Heart left ventricle (tissue), 13 donors: ENCODE results near the gene MAPK14.

ENCODE experiments used
- POLR2A ChIP-seq, 2 donors: fragments of 450-650 bp; IDR thresholded peaks; one replicate each; pipeline ENCODE4 v1.6.1; 2017; ENCODE audit warnings: antibody characterized with exemption in 2 of 2, mild to moderate bottlenecking in 2 of 2, moderate library complexity in 2 of 2
- TF ChIP-seq, protein P1 (sequence below), 12 donors: fragments of 200-600 bp; sonication (generic) in 4 of 12; IDR thresholded peaks; one replicate each; pipeline versions ENCODE4 v1.5.0 to v1.8.0; 2018 to 2022; ENCODE audit warnings: antibody characterized with exemption in 12 of 12, mild to moderate bottlenecking in 5 of 12
- donor health status: ischemic (EF 13 %, LVEDD 7.1; RV severe dilation, severe dysfunction).
- donor health status: DM: no; HTN: yes; CAD: no.
- donor health status: DM: no; HTN: no; CAD: no.
- donor health status: ischemic (EF 25% LVEDD 6.9; RV normal size, moderate dysfunction).
- donor health status: ischemic (EF 25% LVEDD 5.7; RV mildly dilated, moderate dysfunction).
- donor health status: ischemic (EF 35%, LVEDD 5.7; RV mildly dilated, moderate dysfunction).
- donor health status: nonischemic (EF 11% LVEDD 7.7; RV severe dilation, severe dysfunction).
- donor health status: DM: yes; HTN: yes; CAD: no.
- donor health status: PGD.
- donor health status: ischemic (EF 29% LVEDD 5.4; RV normal size, mild dysfunction).
- donor health status: nonischemic (EF 23%, LVEDD 6.1; RV moderate dilation, normal function).

DNA sequence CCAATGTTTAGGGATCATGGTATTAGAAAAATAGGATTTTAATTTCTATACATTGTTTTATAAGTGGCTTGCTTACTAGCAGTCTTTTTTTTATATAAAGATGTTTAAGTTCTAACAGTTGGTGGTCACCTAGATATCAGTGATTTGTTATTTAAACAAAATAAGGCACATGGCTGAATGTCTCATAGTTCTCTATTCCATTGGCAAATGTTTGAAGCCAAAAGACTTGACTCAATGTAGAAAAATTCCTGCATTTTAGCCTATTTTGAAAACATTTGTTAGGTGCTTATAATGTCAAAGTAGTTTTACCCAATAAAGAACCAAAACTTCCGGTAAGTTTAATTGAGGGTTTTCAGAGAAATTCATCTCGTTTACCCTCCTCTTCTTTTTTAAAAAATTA is 26.8 kb downstream of the MAPK14 start:
- no peak for TF ChIP-seq POLR2A (IDR thresholded peaks at IDR 0.05)
- TF ChIP-seq, protein P1, sequence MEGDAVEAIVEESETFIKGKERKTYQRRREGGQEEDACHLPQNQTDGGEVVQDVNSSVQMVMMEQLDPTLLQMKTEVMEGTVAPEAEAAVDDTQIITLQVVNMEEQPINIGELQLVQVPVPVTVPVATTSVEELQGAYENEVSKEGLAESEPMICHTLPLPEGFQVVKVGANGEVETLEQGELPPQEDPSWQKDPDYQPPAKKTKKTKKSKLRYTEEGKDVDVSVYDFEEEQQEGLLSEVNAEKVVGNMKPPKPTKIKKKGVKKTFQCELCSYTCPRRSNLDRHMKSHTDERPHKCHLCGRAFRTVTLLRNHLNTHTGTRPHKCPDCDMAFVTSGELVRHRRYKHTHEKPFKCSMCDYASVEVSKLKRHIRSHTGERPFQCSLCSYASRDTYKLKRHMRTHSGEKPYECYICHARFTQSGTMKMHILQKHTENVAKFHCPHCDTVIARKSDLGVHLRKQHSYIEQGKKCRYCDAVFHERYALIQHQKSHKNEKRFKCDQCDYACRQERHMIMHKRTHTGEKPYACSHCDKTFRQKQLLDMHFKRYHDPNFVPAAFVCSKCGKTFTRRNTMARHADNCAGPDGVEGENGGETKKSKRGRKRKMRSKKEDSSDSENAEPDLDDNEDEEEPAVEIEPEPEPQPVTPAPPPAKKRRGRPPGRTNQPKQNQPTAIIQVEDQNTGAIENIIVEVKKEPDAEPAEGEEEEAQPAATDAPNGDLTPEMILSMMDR (IDR thresholded peaks at IDR 0.05), result no peak
